Vagina (tissue), 2 donors: ENCODE results near the gene MAF. TPM values are rescaled to one million over a fixed set of nuclear protein-coding genes. Genes with fewer than 3 reads are reported as not detected.

Experiments
- DNase-seq, 2 donors: peaks; one replicate each; pipeline ENCODE4 v3.0.0-alpha.2; 2017; ENCODE audit errors: extremely low spot score in 2 of 2
- H3K27ac ChIP-seq: fragments of 200-600 bp; sonication (generic); one replicate; pipeline ENCODE4 v1.5.1; 2019
- H3K27me3 ChIP-seq: fragments of 200-600 bp; sonication (generic); one replicate; pipeline ENCODE4 v1.5.1; 2019
- H3K36me3 ChIP-seq, 2 donors: fragments of 200-600 bp; sonication (generic); one replicate each; pipeline ENCODE4 v1.5.1; 2017 to 2019
- H3K4me1 ChIP-seq: fragments of 200-600 bp; sonication (generic); one replicate; pipeline ENCODE4 v1.5.1; 2019
- H3K4me3 ChIP-seq, 2 donors: fragments of 200-600 bp; sonication (generic); 1 replicate in 1 of 2; 2 replicates in 1 of 2; pipeline ENCODE4 v1.5.1; 2016 to 2019
- H3K9me3 ChIP-seq: fragments of 200-600 bp; sonication (generic); one replicate; pipeline ENCODE4 v1.5.1; 2019
- POLR2A ChIP-seq, 2 donors: fragments of 450-650 bp; IDR thresholded peaks; one replicate each; pipeline ENCODE4 v1.6.1; 2017; ENCODE audit warnings: antibody characterized with exemption in 2 of 2, mild to moderate bottlenecking in 2 of 2, moderate library complexity in 2 of 2
- POLR2AphosphoS5 ChIP-seq, 2 donors: sonication (generic); formaldehyde crosslinking; IDR thresholded peaks; one replicate each; pipeline ENCODE4 v1.9.0; 2017; ENCODE audit warnings: antibody characterized with exemption in 2 of 2, mild to moderate bottlenecking in 2 of 2, low read depth in 1 of 2; ENCODE audit not compliant: insufficient read depth in 1 of 2
- intact Hi-C: fragments of 100-400 bp; cut with DNase I; formaldehyde crosslinking; loops from one replicate; pipeline ENCODE4 v1.15.1; 2023
- total RNA-seq: library from RNA; depleted of rRNA; stranded (reverse); fragments of >200 nt; gene quantifications from one replicate; pipeline ENCODE4 v1.2.3, GENCODE V29; 2016
- TF ChIP-seq, protein P1 (sequence below), 3 experiments: fragments of 450-650 bp in 2 of 3; fragments of 200-600 bp in 1 of 3; sonication (generic) in 1 of 3; IDR thresholded peaks; one replicate each; pipeline ENCODE4 v1.5.1; 2017 to 2019; ENCODE audit warnings: antibody characterized with exemption in 3 of 3, mild to moderate bottlenecking in 2 of 3, moderate library complexity in 2 of 3

Gene MAF
- total RNA-seq, 1 donor from 2014 or later, result 52.5 TPM

GRCh38 chr16:79564671-79565107, 35.8 kb downstream of the MAF start:
- no peaks in the 10 kb centered on the region for H3K36me3 ChIP-seq
- DNase-seq, result no peak
- no peak overlapping the region for H3K4me3 ChIP-seq
- H3K27me3 ChIP-seq, result no peaks in the 10 kb centered on the region
- H3K4me1 ChIP-seq, result no peaks in the 10 kb centered on the region
- H3K9me3 ChIP-seq, result no peaks in the 10 kb centered on the region
- no peak overlapping the region for H3K27ac ChIP-seq
- intact Hi-C loops, result no loop called here
- TF ChIP-seq POLR2AphosphoS5 (IDR thresholded peaks at IDR 0.05; ENCODE audit: insufficient read depth in 1 of 2, low read depth in 1 of 2), result no peak
- TF ChIP-seq, protein P1, sequence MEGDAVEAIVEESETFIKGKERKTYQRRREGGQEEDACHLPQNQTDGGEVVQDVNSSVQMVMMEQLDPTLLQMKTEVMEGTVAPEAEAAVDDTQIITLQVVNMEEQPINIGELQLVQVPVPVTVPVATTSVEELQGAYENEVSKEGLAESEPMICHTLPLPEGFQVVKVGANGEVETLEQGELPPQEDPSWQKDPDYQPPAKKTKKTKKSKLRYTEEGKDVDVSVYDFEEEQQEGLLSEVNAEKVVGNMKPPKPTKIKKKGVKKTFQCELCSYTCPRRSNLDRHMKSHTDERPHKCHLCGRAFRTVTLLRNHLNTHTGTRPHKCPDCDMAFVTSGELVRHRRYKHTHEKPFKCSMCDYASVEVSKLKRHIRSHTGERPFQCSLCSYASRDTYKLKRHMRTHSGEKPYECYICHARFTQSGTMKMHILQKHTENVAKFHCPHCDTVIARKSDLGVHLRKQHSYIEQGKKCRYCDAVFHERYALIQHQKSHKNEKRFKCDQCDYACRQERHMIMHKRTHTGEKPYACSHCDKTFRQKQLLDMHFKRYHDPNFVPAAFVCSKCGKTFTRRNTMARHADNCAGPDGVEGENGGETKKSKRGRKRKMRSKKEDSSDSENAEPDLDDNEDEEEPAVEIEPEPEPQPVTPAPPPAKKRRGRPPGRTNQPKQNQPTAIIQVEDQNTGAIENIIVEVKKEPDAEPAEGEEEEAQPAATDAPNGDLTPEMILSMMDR (IDR thresholded peaks at IDR 0.05), result no peak
- no peak for TF ChIP-seq POLR2A (IDR thresholded peaks at IDR 0.05)

- TF ChIP-seq, protein P1 (IDR thresholded peaks at IDR 0.05), result no peak
- TF ChIP-seq POLR2A (IDR thresholded peaks at IDR 0.05), result no peak
- no peak for TF ChIP-seq POLR2AphosphoS5 (IDR thresholded peaks at IDR 0.05; ENCODE audit: insufficient read depth in 1 of 2, low read depth in 1 of 2)
- Histone ChIP-seq H3K9me3 (no peaks in the 10 kb centered on the region), H3K36me3 (no peaks in the 10 kb centered on the region), H3K27me3 (no peaks in the 10 kb centered on the region), H3K4me3 (no peak overlapping the region), H3K27ac (no peak overlapping the region), H3K4me1 (no peaks in the 10 kb centered on the region)
- DNase-seq, result no peak
- intact Hi-C loops, result no loop called here
These were observed 36.6 kb downstream of the MAF start for GRCh38 chr16:79563921-79564320.

DNA sequence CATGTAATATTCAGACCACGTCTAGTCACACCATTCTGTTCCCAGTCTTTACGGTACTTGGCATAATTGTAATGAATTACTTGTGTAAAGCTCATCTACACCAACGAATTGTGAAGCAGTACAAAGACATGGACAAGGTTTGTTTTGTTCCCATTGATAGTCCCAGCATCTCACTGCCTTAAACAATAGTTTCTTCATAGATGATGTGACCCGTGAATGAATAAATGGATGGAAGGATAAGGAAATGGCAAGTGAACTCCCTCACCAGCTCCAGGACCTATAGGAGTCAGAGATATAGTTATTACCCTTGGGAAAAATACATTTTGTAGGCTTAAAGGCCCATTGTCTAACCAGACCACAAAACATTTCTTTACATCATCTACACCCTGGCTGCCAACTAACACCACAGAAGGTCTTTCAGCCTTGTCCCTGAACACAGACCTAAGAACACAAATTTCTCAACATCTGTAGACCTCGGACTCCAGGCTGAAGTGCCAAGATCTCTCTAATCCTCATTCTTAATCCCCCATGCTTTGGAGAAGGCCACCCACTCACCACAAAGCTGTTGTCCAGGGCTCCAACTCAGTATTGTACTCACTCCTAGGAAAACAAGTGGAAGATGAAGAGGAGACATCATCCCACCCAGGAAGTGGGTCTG, 38.2 kb downstream of the MAF start:
- H3K27ac ChIP-seq, result no peak overlapping the region
- intact Hi-C loops, result no loop called here
- no peak overlapping the region for H3K4me3 ChIP-seq
- no peaks in the 10 kb centered on the region for H3K36me3 ChIP-seq
- no peaks in the 10 kb centered on the region for H3K4me1 ChIP-seq
- TF ChIP-seq POLR2A (IDR thresholded peaks at IDR 0.05) (no peak), POLR2AphosphoS5 (IDR thresholded peaks at IDR 0.05; ENCODE audit: insufficient read depth in 1 of 2, low read depth in 1 of 2) (no peak)
- TF ChIP-seq, protein P1 (IDR thresholded peaks at IDR 0.05), result no peak
- H3K9me3 ChIP-seq, result no peaks in the 10 kb centered on the region
- no peak for DNase-seq
- no peaks in the 10 kb centered on the region for H3K27me3 ChIP-seq

- intact Hi-C loops, result no loop called here
- H3K4me1 ChIP-seq, result no peaks in the 10 kb centered on the region
- H3K4me3 ChIP-seq, result no peak overlapping the region
- H3K27ac ChIP-seq, result no peak overlapping the region
- H3K9me3 ChIP-seq, result no peaks in the 10 kb centered on the region
- no peak for DNase-seq
- H3K36me3 ChIP-seq, result no peaks in the 10 kb centered on the region
- no peaks in the 10 kb centered on the region for H3K27me3 ChIP-seq
- no peak for TF ChIP-seq POLR2A (IDR thresholded peaks at IDR 0.05)
- no peak for TF ChIP-seq POLR2AphosphoS5 (IDR thresholded peaks at IDR 0.05; ENCODE audit: insufficient read depth in 1 of 2, low read depth in 1 of 2)
- TF ChIP-seq, protein P1 (IDR thresholded peaks at IDR 0.05), result no peak
These were observed 38.8 kb downstream of the MAF start for GRCh38 chr16:79561729-79562128.

DNA sequence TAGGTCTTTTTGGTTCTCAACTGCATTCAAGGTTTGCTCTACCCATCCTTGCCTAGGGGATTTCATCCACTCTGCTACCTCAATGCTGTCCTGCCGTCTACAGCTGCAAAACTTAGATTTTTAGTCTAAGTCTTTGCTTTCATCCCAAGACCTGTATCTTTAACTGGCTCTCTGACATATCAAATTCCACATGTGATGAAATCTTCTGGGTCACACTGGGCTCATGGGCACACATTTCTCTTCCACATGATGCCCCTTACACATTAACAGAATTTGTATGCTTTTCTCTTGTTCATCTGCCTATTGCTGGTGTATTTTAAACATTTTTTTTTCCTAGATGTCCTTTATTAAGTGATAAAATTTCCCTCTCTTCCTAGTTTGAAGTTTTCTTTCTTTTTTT, 39.6 kb downstream of the MAF start:
- intact Hi-C loops, result no loop called here
- Histone ChIP-seq H3K4me1 (no peaks in the 10 kb centered on the region), H3K27ac (no peak overlapping the region), H3K36me3 (no peaks in the 10 kb centered on the region), H3K27me3 (no peaks in the 10 kb centered on the region), H3K9me3 (no peaks in the 10 kb centered on the region), H3K4me3 (no peak overlapping the region)
- DNase-seq, result no peak
- TF ChIP-seq POLR2A (IDR thresholded peaks at IDR 0.05) (no peak), POLR2AphosphoS5 (IDR thresholded peaks at IDR 0.05; ENCODE audit: insufficient read depth in 1 of 2, low read depth in 1 of 2) (no peak)
- TF ChIP-seq, protein P1 (IDR thresholded peaks at IDR 0.05), result no peak
